Activated CD8-positive, alpha-beta memory T cell treated with anti-CD3 and anti-CD28 coated beads, Interleukin-2, amount 50 U/mL, for 24 hours (primary cell): ENCODE results near the gene BSG.
"Not testable (repeated sequence)": the region's sequence is repeated elsewhere in the genome, so short reads cannot be mapped to it uniquely, and the experiment has no call there.

Source experiments
- DNase-seq: peaks from one replicate; pipeline ENCODE4 v3.0.0-alpha.2; 2020; ENCODE audit errors: extremely low read depth

The BSG gene

DNA sequence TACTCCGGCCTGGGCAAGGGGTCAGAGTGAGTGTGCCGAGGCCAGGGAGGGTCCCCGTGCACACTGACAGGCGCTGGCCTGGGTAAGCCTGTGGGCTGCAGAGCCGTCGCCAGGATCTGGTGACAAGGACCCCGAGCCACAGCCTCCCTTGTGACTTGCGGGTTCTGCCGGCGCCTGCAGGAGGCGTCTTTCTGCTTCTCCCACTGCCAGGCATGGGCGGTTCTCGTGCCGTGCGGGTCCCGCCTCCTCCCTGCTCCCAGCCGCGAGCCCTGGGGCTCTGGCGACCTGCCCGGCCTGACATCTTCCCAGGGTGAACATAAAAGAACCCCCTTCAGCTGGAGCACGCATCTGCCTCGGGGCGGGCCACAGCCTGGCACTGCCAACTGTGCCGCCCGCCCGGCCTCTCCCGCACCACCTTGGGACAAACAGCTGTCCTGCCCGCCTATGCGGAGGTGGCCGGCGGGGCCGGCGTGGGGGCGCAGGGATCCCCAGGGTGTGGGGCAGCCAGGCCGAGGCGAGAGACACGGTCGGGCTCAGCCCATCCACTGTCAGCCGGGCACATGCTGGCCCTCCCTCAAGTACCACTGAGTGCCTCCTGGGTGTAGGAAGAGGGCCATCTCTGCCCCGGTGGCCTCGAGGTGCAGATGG, 15.8 kb downstream of the BSG start:
- no peak for DNase-seq

DNA sequence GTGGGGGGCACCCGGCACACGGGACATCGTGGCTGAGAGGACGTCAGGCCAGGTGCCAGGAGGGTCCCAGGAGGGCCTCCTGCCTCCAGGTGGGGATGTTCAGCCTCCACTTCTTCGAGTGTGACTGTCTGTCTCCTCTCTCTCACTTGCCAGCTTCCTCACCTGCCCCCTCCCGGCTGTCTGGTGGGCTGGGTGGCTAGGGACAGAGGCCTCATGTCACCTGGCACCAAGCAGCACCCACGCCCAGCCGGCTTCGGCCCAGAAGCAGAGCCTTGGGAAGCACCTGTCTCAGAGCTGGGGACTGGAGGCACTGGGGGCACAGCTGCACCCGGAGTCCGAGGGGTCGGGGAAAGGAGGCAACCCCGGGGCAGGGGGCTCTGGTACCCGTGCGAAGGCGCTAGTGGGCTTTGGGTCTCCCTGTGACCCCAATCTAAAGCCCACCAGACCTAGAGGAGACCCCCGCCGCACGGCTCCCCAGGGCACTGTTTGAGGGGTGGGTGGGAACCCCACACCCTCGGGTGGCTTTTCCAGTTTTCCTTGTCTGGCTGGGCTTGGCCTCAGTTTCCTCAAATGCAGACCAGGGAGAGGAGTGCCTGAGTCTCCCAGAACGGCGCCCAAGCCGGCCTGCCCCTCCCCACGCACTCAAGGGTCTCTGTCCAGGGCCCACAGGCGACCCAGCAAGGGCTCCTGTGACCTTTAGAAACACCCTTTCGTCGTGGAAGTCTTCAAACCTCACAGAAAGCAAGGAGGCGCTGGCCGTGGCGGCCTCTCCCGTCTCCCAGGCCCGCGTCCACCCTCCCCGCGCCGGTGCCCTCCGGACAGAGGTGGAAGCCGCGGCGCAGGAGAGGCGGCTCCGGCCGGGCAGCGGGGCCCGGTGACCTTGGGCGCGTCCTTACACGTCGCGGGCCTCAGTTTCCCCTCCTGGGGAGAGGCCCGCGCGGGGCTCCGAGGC, 16.6 kb downstream of the BSG start:
- no peak for DNase-seq

DNA sequence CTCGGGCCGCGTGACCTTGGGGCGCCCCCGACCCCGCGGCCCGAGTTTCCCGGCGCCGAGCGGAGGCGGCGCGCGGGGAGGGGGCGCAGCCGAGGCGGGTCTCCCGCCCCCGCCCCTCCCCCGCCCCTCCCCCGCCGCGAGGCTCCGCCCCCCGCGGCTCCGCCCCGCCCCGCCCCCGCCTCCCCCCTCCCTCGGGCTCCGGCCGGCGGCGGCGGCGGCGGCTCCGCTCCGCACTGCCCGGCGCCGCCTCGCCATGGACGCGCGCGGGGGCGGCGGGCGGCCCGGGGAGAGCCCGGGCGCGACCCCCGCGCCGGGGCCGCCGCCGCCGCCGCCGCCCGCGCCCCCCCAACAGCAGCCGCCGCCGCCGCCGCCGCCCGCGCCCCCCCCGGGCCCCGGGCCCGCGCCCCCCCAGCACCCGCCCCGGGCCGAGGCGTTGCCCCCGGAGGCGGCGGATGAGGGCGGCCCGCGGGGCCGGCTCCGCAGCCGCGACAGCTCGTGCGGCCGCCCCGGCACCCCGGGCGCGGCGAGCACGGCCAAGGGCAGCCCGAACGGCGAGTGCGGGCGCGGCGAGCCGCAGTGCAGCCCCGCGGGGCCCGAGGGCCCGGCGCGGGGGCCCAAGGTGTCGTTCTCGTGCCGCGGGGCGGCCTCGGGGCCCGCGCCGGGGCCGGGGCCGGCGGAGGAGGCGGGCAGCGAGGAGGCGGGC, 17.4 kb downstream of the BSG start, which contains the start of gene HCN2:
TSS of gene HCN2 (plus strand) at position 189 of the 703 bp plus-strand sequence. CDS start at position 254, 65 bp downstream.
- DNase-seq, result no peak

DNA sequence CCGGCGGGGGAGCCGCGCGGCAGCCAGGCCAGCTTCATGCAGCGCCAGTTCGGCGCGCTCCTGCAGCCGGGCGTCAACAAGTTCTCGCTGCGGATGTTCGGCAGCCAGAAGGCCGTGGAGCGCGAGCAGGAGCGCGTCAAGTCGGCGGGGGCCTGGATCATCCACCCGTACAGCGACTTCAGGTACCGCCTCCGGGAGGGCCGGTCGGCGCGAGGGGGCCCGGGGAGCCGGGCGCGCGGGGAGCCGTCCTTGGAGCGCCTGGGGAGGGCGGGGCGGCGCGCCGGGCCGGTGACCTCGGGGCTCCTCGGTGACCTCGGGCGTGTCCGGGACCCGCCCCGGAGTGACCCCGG, 18.0 kb downstream of the BSG start:
- no peak for DNase-seq

DNA sequence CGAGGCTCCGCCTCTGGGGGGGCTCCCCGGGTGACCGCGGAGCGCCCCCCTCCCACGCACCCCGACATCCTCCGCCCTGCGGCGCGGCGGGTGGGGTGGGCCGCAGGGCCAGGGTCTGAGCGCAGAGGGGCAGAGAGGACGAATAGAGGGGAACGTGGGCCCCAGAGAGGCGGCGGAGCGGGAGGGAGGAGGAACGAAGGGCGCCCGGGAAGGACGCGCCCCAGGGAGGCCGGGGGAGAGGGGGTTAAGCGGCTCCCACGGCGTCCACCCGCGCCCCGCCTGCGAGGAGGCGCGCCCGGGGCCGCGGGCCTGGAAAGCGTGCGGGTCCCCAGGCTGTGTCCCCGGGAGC, 18.3 kb downstream of the BSG start:
- DNase-seq, result no peak

- DNase-seq, result no peak
Measured at GRCh38 chr19:591099-591958, 18.9 kb downstream of the BSG start.

GRCh38 chr19:592101-592500, 19.7 kb downstream of the BSG start:
- DNase-seq, result no peak

DNA sequence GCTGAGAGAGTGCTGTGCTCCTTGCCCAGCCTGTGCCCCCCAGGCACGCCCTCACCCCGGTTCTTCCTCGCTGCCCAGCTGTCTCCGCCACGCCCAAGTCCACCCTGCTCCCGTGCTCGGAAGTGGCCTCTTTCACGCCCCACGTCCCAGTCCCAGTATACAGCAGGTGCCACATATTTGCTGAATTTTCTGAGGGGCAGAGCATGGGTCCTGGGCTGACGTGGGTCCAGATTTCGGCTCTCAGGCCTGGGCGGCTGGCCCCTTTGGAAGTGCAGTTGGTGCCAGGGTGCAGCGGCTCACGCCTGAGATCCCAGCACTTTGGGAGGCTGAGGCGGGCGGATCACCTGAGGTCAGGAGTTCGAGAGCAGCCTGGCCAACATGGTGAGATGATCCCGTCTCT, 20.7 kb downstream of the BSG start:
- no peak for DNase-seq

DNA sequence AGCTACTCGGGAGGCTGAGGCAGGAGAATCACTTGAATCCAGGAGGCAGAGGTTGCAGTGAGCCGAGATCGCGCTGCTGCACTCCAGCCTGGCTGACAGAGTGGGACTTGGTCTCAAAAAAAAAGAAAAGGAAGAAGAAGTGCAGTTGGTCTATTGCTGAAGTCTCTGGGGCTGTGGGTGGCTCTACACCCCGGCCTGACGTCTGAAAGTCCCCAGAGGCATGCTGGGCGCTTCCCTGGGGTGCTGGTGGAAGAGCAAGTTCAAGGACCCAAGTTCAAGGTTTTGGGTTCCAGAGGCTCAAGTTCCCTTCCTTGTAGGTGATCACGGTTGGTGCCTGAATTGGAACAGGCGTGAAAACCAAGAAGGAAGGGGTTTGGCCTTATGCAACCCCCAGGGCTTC, 21.1 kb downstream of the BSG start:
- DNase-seq, result no peak

DNA sequence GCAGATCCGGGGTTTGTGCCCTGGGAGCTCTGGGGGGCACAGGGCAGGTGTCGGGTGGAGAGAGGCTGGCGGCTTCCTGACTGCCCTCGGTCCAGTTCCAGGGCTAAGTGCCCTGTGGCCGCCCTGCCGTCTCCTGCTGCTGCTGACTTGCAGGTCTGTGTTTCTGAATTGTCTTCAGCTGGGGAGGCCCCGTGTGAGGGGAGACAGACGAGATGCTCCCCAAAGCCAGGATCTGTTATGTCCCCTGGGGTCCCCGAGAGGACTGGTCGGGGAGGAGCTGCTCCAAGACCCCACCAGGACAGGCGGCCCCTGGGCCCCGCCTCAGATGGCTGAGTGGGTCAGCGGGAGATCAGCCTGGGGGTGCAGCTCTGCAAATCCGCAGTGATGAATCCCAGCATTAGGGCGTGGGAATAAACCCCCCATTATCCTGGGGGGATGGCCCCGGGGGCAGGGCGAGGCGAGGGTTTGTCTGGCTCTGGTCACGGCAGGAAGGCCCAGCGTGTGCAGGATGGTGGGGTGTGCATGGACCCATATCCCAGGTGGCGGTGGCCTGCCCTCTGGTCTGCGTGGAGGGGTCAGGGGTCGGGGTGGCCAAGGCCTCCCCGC, 22.0 kb downstream of the BSG start:
- no peak for DNase-seq

DNA sequence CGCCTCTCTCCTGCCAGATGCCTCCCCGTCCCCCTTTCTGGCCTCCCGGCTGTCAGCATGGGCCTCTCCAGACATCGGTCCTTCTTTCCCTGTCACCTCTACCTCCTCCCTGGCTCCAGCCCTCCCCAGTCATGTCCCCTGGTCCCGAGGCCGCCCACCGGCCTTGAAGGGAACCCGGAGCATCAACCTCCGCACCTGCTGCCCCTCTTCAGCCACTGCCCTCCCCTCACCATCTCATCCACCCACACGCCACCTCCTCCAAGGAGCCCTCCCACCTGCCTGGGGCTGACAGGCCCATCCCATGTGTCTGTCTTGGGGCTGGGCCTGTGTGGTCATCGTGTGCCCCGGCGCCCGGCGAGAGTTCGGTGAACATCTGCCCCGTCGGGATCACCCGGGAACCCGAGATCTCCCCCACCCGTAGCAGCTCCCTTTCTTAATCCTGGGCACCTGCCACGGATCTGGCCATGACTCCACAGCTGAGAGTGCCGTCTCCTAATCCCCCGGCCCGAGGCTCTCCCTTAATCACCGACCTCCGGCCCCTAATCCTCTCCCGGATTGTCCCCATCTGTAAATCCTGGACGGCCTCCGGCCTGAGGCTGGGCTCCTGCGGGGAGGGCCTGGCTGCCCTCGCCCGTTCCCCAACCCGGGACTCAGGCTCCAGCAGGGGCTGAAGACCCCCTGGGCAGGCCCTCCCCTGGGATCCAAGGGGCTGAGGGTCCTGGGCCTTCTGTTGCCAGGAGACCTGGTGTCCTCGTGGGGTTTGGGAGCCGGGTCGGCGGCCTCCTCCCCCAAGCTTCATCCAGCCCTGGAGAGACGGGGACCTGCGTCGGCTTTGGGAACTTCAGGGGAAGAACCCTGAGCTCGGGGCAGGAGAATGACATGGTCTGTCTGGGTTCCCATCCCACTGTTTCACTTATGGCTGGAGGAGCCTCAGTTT, 23.2 kb downstream of the BSG start:
- no peak for DNase-seq

GRCh38 chr19:596263-596655, 23.9 kb downstream of the BSG start:
- no peak for DNase-seq

DNA sequence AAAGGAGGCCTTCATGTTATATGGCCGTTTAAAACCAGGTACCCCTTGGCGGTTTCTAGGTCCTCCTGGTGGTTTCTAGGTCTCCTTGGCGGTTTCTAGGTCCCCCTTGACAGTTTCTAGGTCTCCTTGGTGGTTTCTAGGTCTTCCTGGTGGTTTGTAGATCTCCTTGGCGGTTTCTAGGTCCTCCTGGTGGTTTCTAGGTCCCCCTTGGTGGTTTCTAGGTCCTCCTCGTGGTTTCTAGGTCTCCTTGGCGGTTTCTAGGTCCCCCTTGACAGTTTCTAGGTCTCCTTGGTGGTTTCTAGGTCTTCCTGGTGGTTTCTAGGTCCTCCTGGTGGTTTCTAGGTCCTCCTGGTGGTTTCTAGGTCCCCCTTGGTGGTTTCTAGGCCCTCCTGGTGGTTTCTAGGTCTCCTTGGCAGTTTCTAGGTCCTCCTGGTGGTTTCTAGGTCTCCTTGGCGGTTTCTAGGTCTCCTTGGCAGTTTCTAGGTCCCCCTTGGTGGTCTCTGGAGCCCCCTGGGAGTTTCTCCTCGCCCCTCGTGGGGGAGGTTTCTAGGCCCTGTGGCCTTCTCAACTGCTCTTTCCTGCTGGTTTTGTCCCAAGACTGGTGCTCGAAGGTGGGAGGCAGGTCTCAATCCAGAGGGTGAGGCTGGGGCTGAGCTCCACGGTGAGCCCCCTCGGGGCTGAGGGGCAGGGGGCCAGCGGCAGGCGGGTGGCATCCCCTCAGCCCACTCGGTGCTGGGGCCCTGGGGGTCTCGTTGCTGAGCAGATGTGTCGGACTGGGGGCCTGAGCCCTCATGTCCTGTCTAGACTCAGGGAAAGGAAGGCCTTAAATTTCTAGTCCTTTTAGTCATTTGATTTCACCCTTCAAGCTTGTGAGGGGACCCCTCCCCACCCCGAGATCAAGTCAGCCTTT, 25.3 kb downstream of the BSG start:
- no peak for DNase-seq

- DNase-seq, result no peak
Measured at GRCh38 chr19:601310-601709, 28.9 kb downstream of the BSG start.

DNA sequence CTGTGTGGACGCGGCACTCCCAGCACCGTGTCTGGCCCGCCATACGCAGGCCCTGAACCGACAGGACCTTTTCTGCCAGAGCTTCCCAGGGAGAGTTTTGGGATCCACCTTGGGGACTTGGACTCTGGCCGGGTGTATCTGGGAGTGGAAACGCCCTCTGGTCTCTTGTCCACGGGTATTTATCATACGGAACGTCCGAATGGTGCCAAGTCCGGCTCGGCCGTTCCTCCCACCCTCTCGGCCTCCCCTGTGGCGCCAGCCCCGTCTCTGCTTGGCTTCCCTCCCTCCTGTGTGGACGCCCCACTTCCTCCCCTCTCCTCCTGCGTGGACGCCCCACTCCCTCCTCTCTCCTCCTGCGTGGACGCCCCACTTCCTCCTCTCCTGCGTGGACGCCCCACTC, 29.4 kb downstream of the BSG start:
- no peak for DNase-seq

GRCh38 chr19:602391-603301, 30.2 kb downstream of the BSG start:
- DNase-seq, result no peak

GRCh38 chr19:603302-603639, 30.9 kb downstream of the BSG start:
- DNase-seq, result not testable (repeated sequence)

DNA sequence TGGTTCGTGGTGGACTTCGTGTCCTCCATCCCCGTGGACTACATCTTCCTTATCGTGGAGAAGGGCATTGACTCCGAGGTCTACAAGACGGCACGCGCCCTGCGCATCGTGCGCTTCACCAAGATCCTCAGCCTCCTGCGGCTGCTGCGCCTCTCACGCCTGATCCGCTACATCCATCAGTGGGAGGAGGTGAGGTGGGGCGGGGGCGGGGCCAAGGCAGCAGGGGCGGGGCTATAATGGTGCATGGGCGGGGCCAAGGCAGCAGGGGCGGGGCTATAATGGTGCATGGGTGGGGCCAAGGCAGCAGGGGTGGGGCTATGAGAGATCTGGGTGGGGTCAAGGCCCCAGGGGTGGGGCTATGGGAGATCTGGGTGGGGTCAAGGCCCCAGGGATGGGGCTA, 31.4 kb downstream of the BSG start:
- not testable (repeated sequence) for DNase-seq
